Measurements from ENCODE around the gene CCNL1. TPM values are rescaled to one million over a fixed set of nuclear protein-coding genes. Genes with fewer than 3 reads are reported as not detected.
A peak's percentile ranks its signal among the peaks of the same experiment; 100 is the strongest.
"Not testable (repeated sequence)": the region's sequence is repeated elsewhere in the genome, so short reads cannot be mapped to it uniquely, and the experiment has no call there.

Gene CCNL1
- total RNA-seq, 1 experiment from 2014 or later, result 115 TPM

DNA sequence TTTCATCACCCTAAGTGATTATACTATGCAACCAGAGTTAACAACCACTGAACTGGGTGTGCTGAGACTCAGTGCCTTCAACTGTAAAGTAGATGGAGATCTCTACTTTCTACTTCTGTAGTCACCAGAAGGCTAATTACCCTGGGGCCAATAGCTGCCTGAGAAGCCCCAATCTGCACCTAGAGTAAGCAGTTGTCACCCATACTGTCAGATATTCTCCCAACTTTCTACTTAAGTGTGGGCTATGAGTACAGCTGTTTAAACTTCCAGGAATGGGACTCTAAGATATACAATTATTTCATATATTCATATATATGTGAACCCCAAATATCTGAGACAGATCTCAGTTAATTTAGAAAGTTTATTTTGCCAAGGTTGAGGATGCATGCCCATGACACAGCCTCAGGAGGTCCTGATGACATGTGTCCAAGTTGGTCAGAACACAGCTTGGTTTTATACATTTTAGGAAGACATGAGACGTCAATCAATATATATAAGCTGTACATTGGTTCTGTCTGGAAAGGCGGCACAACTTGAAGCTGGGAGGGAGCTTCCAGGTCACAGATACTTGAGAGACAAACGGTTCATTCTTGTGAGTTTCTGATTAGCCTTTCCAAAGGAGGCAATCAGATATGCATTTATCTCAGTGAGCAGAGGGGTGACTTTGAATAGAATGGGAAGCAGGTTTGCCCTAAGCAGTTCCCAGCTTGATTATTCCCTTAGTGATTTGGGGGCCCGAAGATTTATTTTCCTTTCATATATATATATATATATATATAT lies 41.9 kb downstream of the CCNL1 start:
- in situ Hi-C loops (cut with HindIII; ENCODE audit: low pct_unique_long_range_greater_than_20kb, low sequenced_read_pairs), result no loop called here
- no peak for DNase-seq (ENCODE audit: low read depth, low spot score)

DNA sequence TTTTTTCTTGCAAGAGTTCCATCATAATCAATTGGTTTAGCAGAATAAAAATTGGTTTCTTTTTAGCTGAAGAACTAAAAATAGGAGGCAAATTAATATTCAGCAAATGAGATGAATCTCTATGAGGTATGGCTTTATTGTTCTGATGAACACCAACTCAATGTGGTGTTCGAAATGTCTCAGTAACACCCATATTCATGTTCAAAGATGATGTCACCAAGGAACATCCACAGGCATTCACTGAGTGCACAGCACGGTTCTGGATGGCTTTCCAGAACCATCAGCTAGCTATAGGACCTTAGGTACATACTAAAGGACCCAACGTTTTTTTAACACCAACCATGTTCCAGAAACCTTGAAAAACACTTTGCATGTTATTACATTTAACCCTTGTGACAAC lies 42.7 kb downstream of the CCNL1 start:
- in situ Hi-C loops (cut with HindIII; ENCODE audit: low pct_unique_long_range_greater_than_20kb, low sequenced_read_pairs), result no loop called here
- DNase-seq (ENCODE audit: low read depth, low spot score), result no peak

DNA sequence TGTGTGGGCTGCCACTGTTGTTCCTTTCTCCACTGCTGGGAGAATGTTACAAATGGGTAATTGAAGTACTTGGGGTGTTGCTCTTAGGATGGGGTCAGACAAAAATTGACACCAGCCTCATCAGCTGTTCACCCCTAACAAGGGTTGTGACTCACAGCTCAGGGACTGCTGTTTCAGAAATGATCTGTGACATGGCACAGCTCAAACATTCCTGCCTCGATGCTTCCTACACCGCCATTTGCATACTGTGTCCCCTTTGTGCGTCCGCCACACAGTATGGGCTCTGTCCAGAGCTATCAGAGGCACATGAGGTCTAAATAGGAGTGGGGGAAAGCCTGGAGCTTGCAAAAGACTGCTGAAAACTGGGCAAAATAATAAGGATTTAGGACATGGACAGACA lies 43.9 kb downstream of the CCNL1 start:
- DNase-seq (ENCODE audit: low read depth, low spot score), result no peak
- in situ Hi-C loops (cut with HindIII; ENCODE audit: low pct_unique_long_range_greater_than_20kb, low sequenced_read_pairs), result no loop called here

DNA sequence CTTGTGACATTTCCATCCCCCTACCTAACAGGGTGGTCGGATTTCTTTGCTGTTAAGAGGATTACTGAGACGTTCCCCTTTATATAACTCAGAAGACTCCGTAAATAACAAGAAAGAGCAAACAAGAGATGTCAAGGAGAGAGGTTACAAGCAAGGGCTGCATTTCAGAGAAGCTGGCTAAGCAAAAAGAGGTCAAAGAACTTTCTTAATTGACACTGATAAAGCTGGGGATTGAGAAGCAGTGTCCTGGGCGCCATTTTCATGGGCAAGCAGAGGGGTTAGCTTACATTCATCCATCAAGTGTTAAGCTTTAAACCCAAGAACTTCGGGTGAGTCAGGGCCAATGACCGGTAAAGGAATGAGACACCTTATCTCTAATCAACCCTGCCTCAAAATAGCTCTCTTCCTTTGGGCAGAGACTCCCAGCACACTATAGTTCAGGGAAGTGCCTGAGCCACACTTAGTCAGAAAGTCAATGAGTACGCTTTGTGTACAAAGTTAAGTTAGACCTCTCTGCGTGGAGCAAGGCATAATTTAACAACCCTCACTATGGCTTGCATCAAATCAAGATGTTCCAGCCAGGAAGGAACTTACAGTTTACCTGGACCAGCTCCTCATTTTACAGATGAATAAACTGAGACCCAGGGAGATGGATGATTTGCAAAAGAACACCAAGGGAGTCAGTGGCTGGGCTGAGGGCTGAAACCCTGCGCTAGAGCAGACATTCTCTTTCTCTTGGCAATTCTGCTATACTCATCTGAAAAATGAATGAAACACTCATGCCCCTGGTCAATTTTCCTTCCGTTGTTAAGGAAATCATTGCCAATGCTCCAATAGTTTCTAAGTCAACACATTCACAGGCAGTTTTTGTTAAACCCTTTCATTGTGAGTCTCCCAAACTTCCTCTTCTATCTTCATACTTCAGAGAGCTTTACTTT lies 44.6 kb downstream of the CCNL1 start:
- DNase-seq (ENCODE audit: low read depth, low spot score), result no peak
- in situ Hi-C loops (cut with HindIII; ENCODE audit: low pct_unique_long_range_greater_than_20kb, low sequenced_read_pairs), result no loop called here

DNA sequence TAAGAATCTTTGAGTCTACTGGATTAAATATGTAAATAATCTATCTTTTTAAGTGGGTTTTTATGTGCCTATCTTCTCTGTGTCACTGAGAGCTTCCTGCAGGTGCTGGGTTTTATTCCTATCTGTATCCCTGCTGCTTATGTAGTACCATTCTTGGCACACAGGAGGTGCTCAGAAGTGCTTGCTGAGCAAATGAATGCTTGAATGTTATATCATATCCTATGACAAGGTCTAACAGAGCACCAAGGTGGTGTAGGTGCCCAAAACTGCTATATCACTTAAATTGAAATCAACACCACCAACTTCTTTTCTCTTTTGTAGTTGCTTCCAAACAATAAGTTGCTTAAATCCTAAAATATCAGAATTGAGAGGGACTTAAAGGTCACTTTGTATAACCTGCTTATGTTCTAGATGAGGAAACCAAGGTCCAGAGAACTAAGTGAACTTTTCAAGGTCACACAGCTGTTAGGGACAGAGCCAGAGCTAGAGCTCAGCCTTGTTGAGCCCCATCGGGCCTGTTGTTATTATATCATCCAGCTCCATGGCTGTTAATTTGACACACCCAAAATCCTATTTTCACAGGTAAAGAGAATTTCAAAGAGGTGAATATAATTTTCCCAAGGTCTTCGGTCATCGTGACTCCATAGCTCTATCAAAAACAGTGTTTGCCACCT lies 46.0 kb downstream of the CCNL1 start:
- in situ Hi-C loops (cut with HindIII; ENCODE audit: low pct_unique_long_range_greater_than_20kb, low sequenced_read_pairs), result no loop called here
- peak; percentile 47 for DNase-seq (ENCODE audit: low read depth, low spot score)

DNA sequence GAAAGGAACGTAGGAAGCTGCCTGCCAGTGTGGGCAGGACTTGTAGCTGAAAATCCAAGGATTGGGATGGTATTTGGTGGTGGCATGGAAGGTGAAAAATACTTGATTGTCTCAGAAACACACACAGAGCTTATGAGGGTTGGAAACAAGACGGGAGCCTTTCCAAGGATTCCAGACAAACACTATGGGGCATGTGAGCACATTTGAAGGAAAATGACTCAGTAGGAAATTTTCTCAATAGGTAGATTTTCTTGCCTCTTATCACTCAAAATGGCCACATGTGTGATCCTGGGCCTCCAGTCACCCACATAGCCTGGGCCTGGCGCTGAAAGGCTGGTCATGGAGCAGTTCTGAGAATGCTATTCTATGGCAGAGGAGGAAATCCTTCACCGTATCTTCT lies 47.4 kb downstream of the CCNL1 start:
- DNase-seq (ENCODE audit: low read depth, low spot score), result no peak
- in situ Hi-C loops (cut with HindIII; ENCODE audit: low pct_unique_long_range_greater_than_20kb, low sequenced_read_pairs), result no loop called here

DNA sequence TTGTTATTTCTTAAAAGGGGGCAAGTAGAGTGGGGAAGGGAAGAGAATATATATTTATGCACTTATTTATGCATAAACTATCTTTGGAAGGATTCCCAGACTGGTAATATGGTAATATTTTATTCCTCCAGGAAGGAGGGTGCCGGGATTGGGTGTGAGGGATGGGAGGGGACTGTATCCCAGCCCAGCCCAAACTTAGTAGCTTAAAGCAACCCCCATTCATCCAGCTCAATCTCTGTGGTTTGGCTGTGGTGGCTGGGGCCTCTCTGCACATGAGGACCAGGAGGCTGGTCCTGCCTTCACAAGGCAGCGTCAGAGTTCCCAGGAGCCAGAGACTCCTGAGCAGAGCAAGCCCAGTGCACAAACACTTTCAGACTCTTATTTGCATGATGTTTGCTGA lies 48.4 kb downstream of the CCNL1 start:
- DNase-seq (ENCODE audit: low read depth, low spot score), result no peak
- in situ Hi-C loops (cut with HindIII; ENCODE audit: low pct_unique_long_range_greater_than_20kb, low sequenced_read_pairs), result no loop called here

DNA sequence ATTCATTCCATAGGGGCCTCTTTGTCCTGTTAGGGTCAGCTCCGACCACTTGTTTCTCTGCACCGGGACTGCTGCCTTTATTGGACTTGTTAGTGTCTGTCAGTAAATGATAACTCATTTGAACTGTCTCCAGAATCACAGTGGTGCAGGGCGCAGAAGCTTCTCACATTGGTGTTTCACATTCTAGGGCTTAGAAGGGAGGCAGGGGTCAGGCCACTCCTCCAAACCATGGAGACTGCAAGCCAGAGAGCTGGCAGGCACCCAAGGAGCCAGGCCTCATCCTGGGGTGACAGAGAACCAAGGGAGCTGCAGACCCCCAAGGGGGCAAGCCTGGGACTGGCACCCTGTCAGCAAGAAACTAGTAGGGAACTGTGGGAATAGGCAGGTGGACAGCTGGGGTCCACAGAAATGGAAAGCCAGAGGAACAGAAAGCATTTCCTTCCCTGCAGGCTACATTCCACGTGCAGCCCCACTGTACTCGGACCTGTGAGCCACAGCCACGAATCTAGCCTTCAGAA lies 49.1 kb downstream of the CCNL1 start:
- in situ Hi-C loops (cut with HindIII; ENCODE audit: low pct_unique_long_range_greater_than_20kb, low sequenced_read_pairs), result no loop called here
- DNase-seq (ENCODE audit: low read depth, low spot score), result no peak

DNA sequence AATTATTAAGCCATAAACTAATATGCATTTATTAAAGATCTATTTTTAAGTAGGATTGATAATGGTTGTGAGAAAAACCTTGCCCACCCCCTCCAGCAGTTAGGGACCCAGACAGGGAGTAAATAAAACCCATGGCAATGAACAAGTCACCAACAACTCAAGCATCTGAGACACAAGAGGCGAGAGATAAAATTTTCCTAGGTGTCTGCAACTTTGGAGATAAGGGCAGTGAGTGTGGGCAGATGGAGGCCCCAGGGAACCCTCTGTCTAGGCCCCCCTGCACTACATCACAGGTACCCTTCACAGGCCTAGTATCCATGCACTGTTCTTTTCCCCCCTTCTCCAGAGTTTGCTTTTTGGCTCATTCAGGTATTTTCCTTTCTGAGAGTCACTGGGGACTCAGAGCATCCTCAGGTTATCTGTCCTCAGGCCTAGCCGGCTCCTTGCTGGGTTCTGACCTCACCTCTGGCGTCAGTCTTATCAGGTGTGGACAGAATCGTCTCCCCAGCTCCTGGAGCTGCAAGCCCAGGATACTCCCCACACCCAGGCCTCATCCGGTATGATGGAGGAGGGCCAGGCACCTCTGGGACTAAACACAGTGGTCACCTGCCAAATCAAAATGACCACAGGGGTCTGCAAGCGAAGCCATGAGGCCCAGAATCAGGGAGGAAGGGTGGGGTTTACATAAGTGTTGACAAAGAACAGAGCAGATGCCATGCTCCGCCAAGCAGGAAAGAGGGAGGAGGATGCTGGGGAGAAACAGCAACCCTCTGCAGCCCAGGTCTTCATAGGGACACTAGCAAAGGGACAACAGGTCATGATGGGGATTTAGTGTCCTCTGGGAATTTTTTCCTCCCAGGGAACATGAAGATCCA lies 50.4 kb downstream of the CCNL1 start:
- in situ Hi-C loops (cut with HindIII; ENCODE audit: low pct_unique_long_range_greater_than_20kb, low sequenced_read_pairs), result no loop called here
- DNase-seq (ENCODE audit: low read depth, low spot score), result no peak

DNA sequence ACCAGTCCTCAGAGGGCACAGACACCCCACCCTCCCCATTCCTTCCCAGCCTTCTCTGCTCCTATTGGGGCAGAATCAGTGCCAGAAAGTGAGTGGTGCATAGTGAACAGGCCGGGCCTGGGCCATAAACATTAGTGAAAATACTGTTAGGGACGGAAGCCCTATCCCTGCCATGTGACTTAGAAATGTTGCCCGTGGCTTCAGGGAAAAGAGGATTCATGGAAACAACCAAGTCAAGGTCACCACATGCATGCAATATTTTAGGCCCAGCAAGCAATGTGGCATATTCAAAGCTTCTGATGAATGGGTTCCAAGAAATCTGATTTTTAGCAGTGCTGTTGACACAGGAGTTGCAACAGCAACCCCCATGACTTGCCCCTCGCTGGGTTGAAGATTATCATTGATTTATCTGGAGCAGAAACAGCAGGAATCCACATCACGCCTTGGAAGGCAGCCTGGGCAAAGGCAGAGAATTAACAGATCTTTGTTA lies 52.3 kb downstream of the CCNL1 start:
- in situ Hi-C loops (cut with HindIII; ENCODE audit: low pct_unique_long_range_greater_than_20kb, low sequenced_read_pairs), result no loop called here
- DNase-seq (ENCODE audit: low read depth, low spot score), result no peak

DNA sequence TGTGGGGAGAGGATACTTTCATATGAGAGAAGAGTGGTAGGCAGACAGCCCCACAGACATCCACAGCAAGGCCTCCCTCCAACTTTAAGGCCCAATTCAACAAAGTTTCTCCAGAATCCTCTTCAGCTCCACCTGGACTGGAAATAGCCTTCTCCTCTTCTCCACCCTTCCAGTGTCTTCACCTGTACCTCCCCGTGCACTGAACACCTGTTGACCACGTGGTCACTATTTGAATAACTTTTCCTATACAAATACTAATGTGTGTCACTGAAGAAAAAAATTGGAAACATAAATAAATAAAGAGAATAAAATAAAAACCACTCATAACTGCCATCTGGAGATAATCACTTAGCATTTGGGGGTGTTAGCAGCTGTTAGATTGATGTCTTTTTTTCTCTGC lies 52.9 kb downstream of the CCNL1 start:
- in situ Hi-C loops (cut with HindIII; ENCODE audit: low pct_unique_long_range_greater_than_20kb, low sequenced_read_pairs), result no loop called here
- DNase-seq (ENCODE audit: low read depth, low spot score), result no peak

DNA sequence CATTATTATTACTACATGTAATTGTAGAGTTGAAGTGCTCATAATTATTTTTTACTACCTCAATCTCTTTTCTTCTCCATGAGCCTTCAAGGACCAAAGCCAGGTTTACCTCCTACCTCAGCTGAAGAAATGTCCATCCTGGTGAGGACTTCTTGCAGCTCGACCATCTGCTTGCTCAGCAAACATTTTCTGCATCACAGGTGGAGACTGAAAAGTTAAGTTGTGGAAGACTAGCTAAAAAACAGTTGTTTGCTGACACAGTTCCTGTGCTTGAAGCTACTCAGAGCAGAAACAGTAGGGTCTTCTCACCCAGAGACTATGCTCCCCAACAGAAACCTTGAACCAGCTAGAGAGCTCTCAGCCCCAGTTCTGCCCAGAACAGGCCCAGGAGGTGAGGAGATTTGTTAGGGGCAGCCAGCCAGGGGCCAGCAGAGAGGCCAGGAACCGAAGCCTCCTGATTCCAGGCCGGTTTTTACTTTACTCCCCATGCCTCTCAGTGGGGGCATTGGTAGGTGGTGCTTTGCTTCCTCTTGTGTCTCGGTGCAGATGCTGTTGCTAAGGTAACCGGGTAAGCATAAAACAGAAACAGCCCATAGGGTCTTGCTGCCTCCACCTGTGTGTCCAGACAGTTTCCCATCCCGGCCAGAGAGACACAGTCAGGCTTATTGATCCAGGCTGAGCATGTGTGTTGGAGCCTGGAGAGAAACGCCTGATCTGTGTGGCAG lies 54.9 kb downstream of the CCNL1 start:
- DNase-seq (ENCODE audit: low read depth, low spot score), result no peak
- in situ Hi-C loops (cut with HindIII; ENCODE audit: low pct_unique_long_range_greater_than_20kb, low sequenced_read_pairs), result no loop called here

DNA sequence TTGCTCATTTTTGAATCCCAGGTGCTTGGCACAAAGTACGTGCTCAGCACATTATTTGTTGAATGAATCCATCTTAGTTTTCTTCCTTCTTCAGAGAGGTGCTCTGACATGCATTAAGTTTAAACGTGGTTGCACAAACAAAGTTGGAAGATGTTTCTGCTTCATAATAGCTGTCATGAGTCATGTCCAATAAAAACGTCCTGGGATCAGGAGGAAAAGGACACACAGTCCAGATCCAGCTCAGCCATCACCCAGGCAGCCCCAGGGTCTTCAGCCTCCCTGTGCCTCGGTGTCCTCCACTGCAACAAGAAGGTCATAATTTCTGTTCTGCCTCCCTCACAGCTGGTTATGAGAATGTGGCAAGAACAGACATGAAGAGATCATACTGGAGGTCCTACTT lies 55.4 kb downstream of the CCNL1 start:
- no peak for DNase-seq (ENCODE audit: low read depth, low spot score)
- in situ Hi-C loops (cut with HindIII; ENCODE audit: low pct_unique_long_range_greater_than_20kb, low sequenced_read_pairs), result no loop called here

DNA sequence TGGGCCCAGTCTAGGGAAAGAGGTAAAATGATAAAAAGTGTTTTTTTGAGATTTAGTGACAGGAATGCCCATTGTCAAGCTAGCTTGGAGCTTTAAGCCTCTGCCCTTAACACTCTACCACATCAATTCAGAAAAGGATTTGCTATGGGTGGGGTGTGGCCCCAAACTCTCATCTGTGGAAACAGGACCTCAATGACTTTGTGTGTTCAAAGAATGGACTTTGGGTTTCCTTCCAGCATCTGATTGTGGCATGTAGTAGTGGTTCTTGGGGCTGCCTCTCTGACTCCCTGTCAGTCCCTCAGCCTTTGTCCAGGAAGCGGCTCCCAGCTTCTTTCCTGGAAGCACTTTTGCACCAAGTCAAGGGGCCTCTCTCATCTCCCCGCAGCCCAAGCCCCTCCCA lies 56.1 kb downstream of the CCNL1 start:
- in situ Hi-C loops (cut with HindIII; ENCODE audit: low pct_unique_long_range_greater_than_20kb, low sequenced_read_pairs), result no loop called here
- no peak for DNase-seq (ENCODE audit: low read depth, low spot score)

DNA sequence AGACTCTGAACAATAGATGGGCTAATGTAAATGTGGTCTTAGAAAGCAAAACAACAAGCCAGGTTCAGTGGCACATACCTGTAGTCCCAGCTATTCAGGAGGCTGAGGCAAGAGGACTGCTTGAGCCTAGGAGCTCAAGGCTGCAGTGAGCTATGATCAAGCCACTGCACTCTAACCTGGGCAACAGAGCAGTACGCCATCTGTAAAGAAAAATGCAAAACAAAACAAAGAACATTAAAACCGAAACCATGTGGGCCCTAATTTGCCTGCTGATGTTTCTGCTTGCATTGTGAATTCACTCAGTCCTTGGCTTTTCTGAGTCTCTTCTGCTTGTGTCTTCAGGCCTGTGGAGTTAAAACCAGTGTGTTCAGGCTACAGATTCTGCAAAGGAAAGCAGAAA lies 56.7 kb downstream of the CCNL1 start:
- no peak for DNase-seq (ENCODE audit: low read depth, low spot score)
- in situ Hi-C loops (cut with HindIII; ENCODE audit: low pct_unique_long_range_greater_than_20kb, low sequenced_read_pairs), result no loop called here

DNA sequence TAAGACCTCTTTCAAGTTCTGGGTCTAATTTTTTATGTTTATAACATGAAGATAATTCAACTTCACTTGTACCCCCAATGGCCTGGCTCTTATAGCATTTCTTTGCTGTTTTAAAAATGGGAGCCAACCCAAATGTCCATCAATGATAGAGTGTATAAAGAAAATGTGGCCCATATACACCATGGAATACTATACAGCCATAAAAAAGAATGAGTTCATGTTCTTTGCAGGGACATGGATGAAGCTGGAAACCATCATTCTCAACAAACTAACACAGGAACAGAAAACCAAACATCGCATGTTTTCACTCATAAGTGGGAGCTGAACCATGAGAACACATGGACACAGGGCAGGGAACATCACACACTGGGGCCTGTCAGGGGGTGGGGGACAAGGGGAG lies 57.4 kb downstream of the CCNL1 start:
- in situ Hi-C loops (cut with HindIII; ENCODE audit: low pct_unique_long_range_greater_than_20kb, low sequenced_read_pairs); DNase-seq (ENCODE audit: low read depth, low spot score): not testable (repeated sequence)

DNA sequence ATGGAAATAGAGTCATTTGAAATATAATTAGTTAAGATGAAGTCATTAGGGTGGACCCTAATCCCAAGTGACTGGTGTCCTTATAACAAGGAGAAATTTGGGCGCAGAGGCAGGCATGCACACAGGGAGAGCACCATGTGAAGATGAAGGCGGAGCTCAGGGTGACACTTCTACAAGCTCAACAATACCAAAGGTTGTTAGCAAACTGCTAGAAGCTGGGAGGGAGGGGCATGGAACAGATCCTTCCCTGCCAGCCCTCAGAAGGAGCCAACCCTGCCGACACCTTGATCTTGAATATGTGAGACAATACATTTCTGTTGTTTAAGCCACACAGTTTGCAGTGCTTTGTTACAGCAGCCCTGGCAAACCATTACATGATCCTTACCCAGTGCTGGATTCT lies 57.8 kb downstream of the CCNL1 start:
- no peak for DNase-seq (ENCODE audit: low read depth, low spot score)
- in situ Hi-C loops (cut with HindIII; ENCODE audit: low pct_unique_long_range_greater_than_20kb, low sequenced_read_pairs), result no loop called here

All from SK-MEL-5 (cell line).